SK-N-SH (cell line): ENCODE data around the gene FTCD. TPM values are rescaled to one million over a fixed set of nuclear protein-coding genes. Genes with fewer than 3 reads are reported as not detected.

Source experiments
- CTCF ChIA-PET: fragments of 300-600, 350-600 bp; formaldehyde crosslinking; extraction: SDS; loops from one replicate; lab custom pipeline; 2021; lab: Yijun Ruan, JAX
- POLR2A ChIA-PET: fragments of 350-600 bp; sonication (Branson Sonifier 250); formaldehyde crosslinking; extraction: SDS; loops from one replicate; lab custom pipeline; 2020; ENCODE audit warnings: antibody characterized with exemption, inconsistent platforms; lab: Yijun Ruan, JAX
- DNase-seq: peaks from one replicate; pipeline ENCODE4 v3.0.0; 2012
- H2AFZ ChIP-seq: fragments of 200-600 bp; sonication (generic); 2 replicates; pipeline ENCODE4 v1.8.1; 2016; ENCODE audit warnings: antibody characterized with exemption, mild to moderate bottlenecking, low read depth
- H3F3A ChIP-seq: fragments of 200-600 bp; sonication (generic); replicated peaks from 2 replicates; pipeline ENCODE3; 2016; ENCODE audit warnings: antibody characterized with exemption, mild to moderate bottlenecking; ENCODE audit not compliant: insufficient read depth
- H3K27ac ChIP-seq, 2 experiments: fragments of 200-500 bp in 1 of 2; fragments of 200-600 bp in 1 of 2; sonication (Bioruptor generic) in 1 of 2; sonication (generic), shearing (Covaris generic) in 1 of 2; 2 replicates each; pipeline versions ENCODE4 v1.5.1 to v1.6.1; 2014 to 2016; ENCODE audit warnings: low read depth in 2 of 2, inconsistent platforms in 1 of 2, low read length in 1 of 2, mild to moderate bottlenecking in 1 of 2, mixed read lengths in 1 of 2
- H3K27me3 ChIP-seq: fragments of 200-600 bp; sonication (generic), shearing (Covaris generic); 2 replicates; pipeline ENCODE4 v1.6.1; 2016; ENCODE audit warnings: mixed run types; ENCODE audit not compliant: insufficient read depth
- H3K36me3 ChIP-seq, 2 experiments: fragments of 200-500 bp in 1 of 2; fragments of 200-600 bp in 1 of 2; sonication (Bioruptor generic) in 1 of 2; sonication (generic) in 1 of 2; replicated peaks in 1 of 2; 2 replicates each; pipeline versions ENCODE3 to v1.5.1; 2014 to 2016; ENCODE audit warnings: low read length in 1 of 2, mild to moderate bottlenecking in 1 of 2; ENCODE audit not compliant: insufficient read depth in 2 of 2, control insufficient read depth in 1 of 2
- H3K4me1 ChIP-seq, 2 experiments: fragments of 200-500 bp in 1 of 2; fragments of 200-600 bp in 1 of 2; sonication (Bioruptor generic) in 1 of 2; sonication (generic), shearing (Covaris generic) in 1 of 2; 2 replicates each; pipeline versions ENCODE4 v1.5.1 to v1.6.1; 2014 to 2016; ENCODE audit warnings: low read depth in 1 of 2, low read length in 1 of 2, mixed run types in 1 of 2; ENCODE audit not compliant: insufficient read depth in 2 of 2, control insufficient read depth in 1 of 2
- H3K4me2 ChIP-seq: fragments of 200-600 bp; sonication (generic), shearing (Covaris generic); 2 replicates; pipeline ENCODE4 v1.6.1; 2017; ENCODE audit warnings: mixed run types
- H3K4me3 ChIP-seq, 2 experiments: fragments of 200-500 bp in 1 of 2; fragments of 200-600 bp in 1 of 2; sonication (Bioruptor generic) in 1 of 2; sonication (generic), shearing (Covaris generic) in 1 of 2; 2 replicates each; pipeline versions ENCODE4 v1.5.1 to v1.8.1; 2014 to 2016; ENCODE audit warnings: low read depth in 2 of 2, inconsistent platforms in 1 of 2, low read length in 1 of 2, mild to moderate bottlenecking in 1 of 2, mixed read lengths in 1 of 2, moderate library complexity in 1 of 2
- H3K79me2 ChIP-seq: fragments of 200-600 bp; sonication (generic); 2 replicates; pipeline ENCODE4 v1.8.1; 2017; ENCODE audit warnings: mild to moderate bottlenecking; ENCODE audit not compliant: insufficient read depth
- H3K9ac ChIP-seq: fragments of 200-600 bp; sonication (generic); 2 replicates; pipeline ENCODE4 v1.6.1; 2017; ENCODE audit warnings: mixed run types
- H3K9me2 ChIP-seq: fragments of 200-600 bp; sonication (generic); 2 replicates; pipeline ENCODE4 v1.6.1; 2017; ENCODE audit warnings: mixed run types
- H3K9me3 ChIP-seq: fragments of 200-600 bp; sonication (generic); 2 replicates; pipeline ENCODE4 v1.6.1; 2017; ENCODE audit warnings: mixed run types, mild to moderate bottlenecking, moderate library complexity
- H4K20me1 ChIP-seq: fragments of 200-600 bp; sonication (generic); 2 replicates; pipeline ENCODE4 v1.6.1; 2017; ENCODE audit warnings: mild to moderate bottlenecking, mixed run types; ENCODE audit not compliant: insufficient read depth
- CHD2 ChIP-seq: fragments of 150-350 bp; IDR thresholded peaks from 2 replicates; pipeline ENCODE4 v1.6.1; 2018; ENCODE audit warnings: low read length; ENCODE audit not compliant: partially characterized antibody
- CTCF ChIP-seq: fragments of 200-600 bp; sonication (generic); IDR thresholded peaks from 2 replicates; pipeline ENCODE4 v1.6.1; 2017; ENCODE audit warnings: antibody characterized with exemption, mild to moderate bottlenecking, moderate library complexity
- ELF1 ChIP-seq: IDR thresholded peaks from 2 replicates; pipeline ENCODE4 v1.4.0; 2012
- FOXJ3 ChIP-seq: sonication (generic); formaldehyde crosslinking; IDR thresholded peaks from 2 replicates; pipeline ENCODE4 v1.5.1; 2020; ENCODE audit warnings: mild to moderate bottlenecking, missing genetic modification reagents
- FOXM1 ChIP-seq: IDR thresholded peaks from 2 replicates; pipeline ENCODE4 v1.4.0; 2012; ENCODE audit warnings: low read depth, mild to moderate bottlenecking
- GABPA ChIP-seq: IDR thresholded peaks from 2 replicates; pipeline ENCODE4 v1.4.0; 2012; ENCODE audit warnings: low read depth, mild to moderate bottlenecking
- IRF3 ChIP-seq: fragments of 150-350 bp; IDR thresholded peaks from 2 replicates; pipeline ENCODE4 v1.6.1; 2016; ENCODE audit warnings: mild to moderate bottlenecking, low read depth, low read length
- NRF1 ChIP-seq: IDR thresholded peaks from 2 replicates; pipeline ENCODE4 v1.6.1; 2012; ENCODE audit warnings: low read depth, mild to moderate bottlenecking, low read length
- PBX3 ChIP-seq: IDR thresholded peaks from 2 replicates; pipeline ENCODE4; 2012
- RAD21 ChIP-seq: IDR thresholded peaks from 2 replicates; pipeline ENCODE4 v1.6.1; 2012; ENCODE audit warnings: mild to moderate bottlenecking, low read length
- RCOR1 ChIP-seq: fragments of 150-350 bp; IDR thresholded peaks from 2 replicates; pipeline ENCODE4 v1.6.1; 2017; ENCODE audit warnings: antibody characterized with exemption, low read length
- REST ChIP-seq: IDR thresholded peaks from 2 replicates; pipeline ENCODE4 v1.6.1; 2012; ENCODE audit warnings: mild to moderate bottlenecking, low read depth, low read length, moderate library complexity
- RFX5 ChIP-seq: IDR thresholded peaks from 2 replicates; pipeline ENCODE4 v1.6.1; 2012; ENCODE audit warnings: mild to moderate bottlenecking, improper control_type of control experiment, low read length
- SIN3A ChIP-seq: IDR thresholded peaks from 2 replicates; pipeline ENCODE4 v1.6.1; 2012; ENCODE audit warnings: low read depth, mild to moderate bottlenecking, low read length, moderate library complexity, borderline replicate concordance
- ZBTB33 ChIP-seq: IDR thresholded peaks from 2 replicates; pipeline ENCODE4 v1.4.0; 2012; ENCODE audit warnings: low read depth, borderline replicate concordance
- WGBS: methylation state at CpG from one replicate; pipeline ENCODE4 v1.1.6; 2017; ENCODE audit warnings: low lambda C conversion rate; 5-methylcytosine and 5-hydroxymethylcytosine counted together
- polyA plus RNA-seq, 3 experiments: library from polyadenylated mRNA; depleted of rRNA; stranded (reverse); fragments of >200 nt; gene quantifications; 2 replicates each; pipeline ENCODE4 v1.2.3, GENCODE V29; 2012

The FTCD gene
- polyA plus RNA-seq, 1 of the 3 experiments (the other 2 are of a cell fraction): 0.33 TPM

- DNase-seq: no peak
- no peaks in the 10 kb centered on the region for H3K27me3 ChIP-seq
- no peaks in the 10 kb centered on the region for H4K20me1 ChIP-seq
- no peak overlapping the region for H3K4me2 ChIP-seq
- no peak overlapping the region for H3K9ac ChIP-seq
- TF ChIP-seq GABPA (no peak), REST (no peak), IRF3 (no peak), SIN3A (no peak), RCOR1 (no peak), PBX3 (no peak), NRF1 (no peak), FOXJ3 (CRISPR knock-in tag) (no peak), RFX5 (no peak), ELF1 (no peak), FOXM1 (no peak), ZBTB33 (no peak), CHD2 (no peak), CTCF (no peak), RAD21 (no peak)
- TF ChIP-seq, all 33 proteins: peak for 0
- Histone ChIP-seq H3K79me2 (no peaks in the 10 kb centered on the region), H3F3A (no peaks in the 10 kb centered on the region), H3K36me3 (no peaks in the 10 kb centered on the region), H3K4me3 (no peak overlapping the region), H3K9me2 (no peaks in the 10 kb centered on the region), H3K4me1 (no peaks in the 10 kb centered on the region), H2AFZ (no peak overlapping the region), H3K27ac (no peak overlapping the region), H3K9me3 (no peaks in the 10 kb centered on the region)
- POLR2A ChIA-PET: no interaction called here
- CTCF ChIA-PET: no interaction called here
- 71% methylated on average over 10 of the region's 22 CpGs for WGBS
Measured at GRCh38 chr21:46136739-46137349, 18.5 kb downstream of the FTCD start.
